ENCODE measurements around the gene ATP11A.

Gene ATP11A

DNA sequence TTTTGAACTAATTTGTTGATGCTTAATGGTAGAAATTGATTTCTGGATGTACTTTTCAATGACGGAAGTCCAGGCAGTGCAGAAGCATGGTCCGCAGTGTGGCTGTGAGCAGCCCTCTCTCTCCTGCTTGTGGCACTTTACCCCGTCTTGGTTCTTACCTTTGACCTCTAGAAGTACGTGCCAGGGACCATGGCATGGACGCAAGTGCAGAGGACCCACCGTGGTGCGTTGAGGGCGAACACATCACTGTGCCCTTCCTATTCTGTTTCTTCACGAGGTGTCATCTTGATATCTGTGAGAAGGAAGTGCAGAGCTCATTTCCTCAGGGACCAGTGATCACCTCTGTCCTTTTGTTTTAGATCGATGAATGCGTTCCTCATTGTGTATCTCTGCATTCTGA, 135.2 kb downstream of the ATP11A start:
- FAIRE-seq (no peak), DNase-seq (ENCODE audit: insufficient read length, low spot score) (no peak)
- TF ChIP-seq, protein P1, sequence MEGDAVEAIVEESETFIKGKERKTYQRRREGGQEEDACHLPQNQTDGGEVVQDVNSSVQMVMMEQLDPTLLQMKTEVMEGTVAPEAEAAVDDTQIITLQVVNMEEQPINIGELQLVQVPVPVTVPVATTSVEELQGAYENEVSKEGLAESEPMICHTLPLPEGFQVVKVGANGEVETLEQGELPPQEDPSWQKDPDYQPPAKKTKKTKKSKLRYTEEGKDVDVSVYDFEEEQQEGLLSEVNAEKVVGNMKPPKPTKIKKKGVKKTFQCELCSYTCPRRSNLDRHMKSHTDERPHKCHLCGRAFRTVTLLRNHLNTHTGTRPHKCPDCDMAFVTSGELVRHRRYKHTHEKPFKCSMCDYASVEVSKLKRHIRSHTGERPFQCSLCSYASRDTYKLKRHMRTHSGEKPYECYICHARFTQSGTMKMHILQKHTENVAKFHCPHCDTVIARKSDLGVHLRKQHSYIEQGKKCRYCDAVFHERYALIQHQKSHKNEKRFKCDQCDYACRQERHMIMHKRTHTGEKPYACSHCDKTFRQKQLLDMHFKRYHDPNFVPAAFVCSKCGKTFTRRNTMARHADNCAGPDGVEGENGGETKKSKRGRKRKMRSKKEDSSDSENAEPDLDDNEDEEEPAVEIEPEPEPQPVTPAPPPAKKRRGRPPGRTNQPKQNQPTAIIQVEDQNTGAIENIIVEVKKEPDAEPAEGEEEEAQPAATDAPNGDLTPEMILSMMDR (IDR thresholded peaks at IDR 0.05; ENCODE audit: insufficient read depth, missing control alignments), result no peak

DNA sequence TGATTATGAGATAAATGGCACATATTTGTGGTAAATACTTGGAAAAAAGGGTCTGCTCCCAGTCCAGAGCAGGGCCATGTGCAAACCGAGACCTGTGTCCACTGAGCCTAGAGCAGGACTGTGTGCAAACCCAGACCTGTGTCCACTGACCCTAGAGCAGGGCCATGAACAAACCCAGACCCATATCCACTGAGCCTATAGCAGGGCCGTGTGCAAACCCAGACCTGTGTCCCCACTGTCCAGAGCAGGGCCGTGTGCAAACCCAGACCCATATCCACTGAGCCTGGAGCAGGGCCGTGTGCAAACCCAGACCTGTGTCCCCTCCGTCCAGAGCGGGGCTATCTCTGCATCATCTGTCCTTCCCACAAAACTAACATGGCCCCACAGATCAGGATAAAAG, 136.0 kb downstream of the ATP11A start:
- TF ChIP-seq, protein P1 (IDR thresholded peaks at IDR 0.05; ENCODE audit: insufficient read depth, missing control alignments), result no peak
- FAIRE-seq, result no peak
- DNase-seq (ENCODE audit: insufficient read length, low spot score), result no peak

DNA sequence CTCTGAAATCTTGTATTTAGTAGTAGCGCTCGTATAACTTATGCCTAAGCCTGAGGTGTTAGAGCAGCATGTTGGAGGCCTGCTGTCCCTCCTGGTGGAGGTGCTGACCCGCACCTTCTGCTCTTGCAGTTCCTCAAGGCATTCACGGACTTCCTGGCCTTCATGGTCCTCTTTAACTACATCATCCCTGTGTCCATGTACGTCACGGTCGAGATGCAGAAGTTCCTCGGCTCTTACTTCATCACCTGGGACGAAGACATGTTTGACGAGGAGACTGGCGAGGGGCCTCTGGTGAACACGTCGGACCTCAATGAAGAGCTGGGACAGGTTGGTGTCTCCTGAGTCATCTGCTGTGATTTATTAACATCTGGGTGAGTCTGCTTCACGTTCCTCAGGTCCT, 136.7 kb downstream of the ATP11A start:
- DNase-seq (ENCODE audit: insufficient read length, low spot score) (no peak), FAIRE-seq (no peak)
- TF ChIP-seq, protein P1 (IDR thresholded peaks at IDR 0.05; ENCODE audit: insufficient read depth, missing control alignments), result no peak

DNA sequence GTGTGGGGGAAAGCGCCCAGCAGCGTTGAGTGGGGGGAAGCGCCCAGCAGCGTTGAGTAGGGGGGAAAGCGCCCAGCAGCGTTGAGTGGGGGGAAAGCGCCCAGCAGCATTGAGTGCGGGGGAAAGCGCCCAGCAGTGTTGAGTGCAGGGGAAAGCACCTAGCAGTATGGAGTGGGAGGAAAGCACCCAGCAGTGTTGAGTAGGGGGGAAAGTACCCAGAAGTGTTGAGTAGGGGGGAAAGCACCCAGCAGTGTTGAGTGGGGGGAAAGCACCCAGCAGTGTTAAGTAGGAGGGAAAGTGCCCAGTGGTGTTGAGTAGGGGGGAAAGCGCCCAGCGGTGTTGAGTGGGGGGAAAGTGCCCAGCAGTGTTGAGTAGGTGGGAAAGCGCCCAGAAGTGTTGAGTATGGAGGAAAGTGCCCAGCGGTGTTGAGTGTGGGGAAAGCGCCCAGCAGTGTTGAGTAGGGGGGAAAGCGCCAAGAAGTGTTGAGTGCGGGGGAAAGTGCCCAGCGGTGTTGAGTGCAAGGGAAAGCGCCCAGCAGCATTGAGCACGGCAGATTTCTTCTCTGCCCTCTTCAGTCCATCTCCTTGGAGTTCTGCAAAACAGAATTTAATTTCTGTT, 138.4 kb downstream of the ATP11A start:
- DNase-seq (ENCODE audit: insufficient read length, low spot score) (no peak), FAIRE-seq (no peak)
- TF ChIP-seq, protein P1 (IDR thresholded peaks at IDR 0.05; ENCODE audit: insufficient read depth, missing control alignments), result no peak

DNA sequence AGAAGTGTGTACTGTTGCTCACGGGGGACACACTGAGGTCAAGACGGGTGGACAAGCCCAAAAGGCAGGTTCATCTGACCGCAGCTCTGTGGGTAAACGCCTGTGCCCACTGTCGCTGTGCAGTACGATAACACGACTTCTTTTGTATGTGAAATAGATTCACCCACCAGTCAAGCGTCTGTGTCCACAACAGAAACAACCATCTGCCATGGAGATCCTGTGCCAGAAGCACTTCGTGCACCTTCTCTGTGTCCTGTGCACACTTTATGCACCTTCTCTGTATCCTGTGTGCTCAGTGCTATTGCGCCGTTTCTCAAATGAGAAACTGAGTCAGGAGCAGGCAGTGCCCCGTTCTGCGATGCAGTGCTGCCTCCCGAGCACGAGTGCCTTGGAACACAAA, 138.9 kb downstream of the ATP11A start:
- TF ChIP-seq, protein P1 (IDR thresholded peaks at IDR 0.05; ENCODE audit: insufficient read depth, missing control alignments), result no peak
- FAIRE-seq, result no peak
- no peak for DNase-seq (ENCODE audit: insufficient read length, low spot score)

DNA sequence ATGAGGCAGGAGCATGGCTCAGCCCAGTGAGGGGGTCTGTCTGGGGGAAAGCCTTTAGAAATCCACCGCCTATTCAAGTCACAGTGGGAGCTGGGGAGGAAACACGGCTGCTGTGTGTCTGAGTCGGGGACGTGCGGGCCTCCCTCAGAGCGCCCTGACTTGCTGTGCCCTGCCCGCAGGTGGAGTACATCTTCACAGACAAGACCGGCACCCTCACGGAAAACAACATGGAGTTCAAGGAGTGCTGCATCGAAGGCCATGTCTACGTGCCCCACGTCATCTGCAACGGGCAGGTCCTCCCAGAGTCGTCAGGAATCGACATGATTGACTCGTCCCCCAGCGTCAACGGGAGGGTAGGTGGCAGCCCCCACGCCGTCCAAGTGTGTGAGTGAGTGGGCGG, 141.4 kb downstream of the ATP11A start:
- DNase-seq (ENCODE audit: insufficient read length, low spot score) (no peak), FAIRE-seq (no peak)
- TF ChIP-seq, protein P1 (IDR thresholded peaks at IDR 0.05; ENCODE audit: insufficient read depth, missing control alignments), result no peak

DNA sequence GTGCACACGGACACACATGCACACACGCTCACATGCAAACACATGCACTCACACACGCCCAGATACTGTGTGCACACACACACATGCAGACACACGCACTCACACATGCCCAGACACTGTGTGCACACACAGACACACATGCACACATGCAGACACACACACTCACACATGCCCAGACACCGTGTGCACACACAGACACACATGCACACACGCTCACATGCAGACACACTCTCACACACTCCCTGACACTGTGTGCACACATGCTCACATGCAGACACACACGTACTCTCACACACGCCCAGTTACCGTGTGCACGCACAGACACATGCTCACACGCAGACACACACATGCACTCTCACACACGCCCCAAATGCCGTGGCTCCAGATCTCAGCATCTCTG, 142.0 kb downstream of the ATP11A start:
- TF ChIP-seq, protein P1 (IDR thresholded peaks at IDR 0.05; ENCODE audit: insufficient read depth, missing control alignments), result no peak
- DNase-seq (ENCODE audit: insufficient read length, low spot score), result no peak
- FAIRE-seq, result no peak
